LNCAP (cell line): Measurements from ENCODE around the gene KIF2B.

Experiments
- CTCF ChIP-seq: fragments of 450-650 bp; IDR thresholded peaks from 2 replicates; pipeline ENCODE4 v1.5.1; 2017; ENCODE audit warnings: mild to moderate bottlenecking

Gene KIF2B

GRCh38 chr17:53797501-53797900, 25.2 kb upstream of the KIF2B start:
- TF ChIP-seq CTCF, result no peak

- no peak for TF ChIP-seq CTCF
Measured at GRCh38 chr17:53804437-53804836, 18.3 kb upstream of the KIF2B start.

- no peak for TF ChIP-seq CTCF
Measured at GRCh38 chr17:53806473-53806872, 16.3 kb upstream of the KIF2B start.

- no peak for TF ChIP-seq CTCF
Measured at GRCh38 chr17:53807286-53807685, 15.4 kb upstream of the KIF2B start.

GRCh38 chr17:53818271-53818670, 4.5 kb upstream of the KIF2B start:
- no peak for TF ChIP-seq CTCF

GRCh38 chr17:53818929-53819328, 3.8 kb upstream of the KIF2B start:
- no peak for TF ChIP-seq CTCF

- no peak for TF ChIP-seq CTCF
Measured at GRCh38 chr17:53819956-53820355, 2.8 kb upstream of the KIF2B start.

GRCh38 chr17:53823341-53824050, 769 bp downstream of the KIF2B start:
- no peak for TF ChIP-seq CTCF
